HTR-8/SVneo (cell line): Measurements from ENCODE around the gene NDRG4.
"Not testable (repeated sequence)": the region's sequence is repeated elsewhere in the genome, so short reads cannot be mapped to it uniquely, and the experiment has no call there.

Source experiments
- DNase-seq: peaks from one replicate; pipeline ENCODE4 v3.0.0; 2011; ENCODE audit warnings: low spot score, mixed read lengths; ENCODE audit not compliant: insufficient read length
- FAIRE-seq: peaks from 2 replicates; lab custom pipeline; 2011; peaks lifted over from hg19 to GRCh38; lab: Jason Lieb, UNC

NDRG4 gene

DNA sequence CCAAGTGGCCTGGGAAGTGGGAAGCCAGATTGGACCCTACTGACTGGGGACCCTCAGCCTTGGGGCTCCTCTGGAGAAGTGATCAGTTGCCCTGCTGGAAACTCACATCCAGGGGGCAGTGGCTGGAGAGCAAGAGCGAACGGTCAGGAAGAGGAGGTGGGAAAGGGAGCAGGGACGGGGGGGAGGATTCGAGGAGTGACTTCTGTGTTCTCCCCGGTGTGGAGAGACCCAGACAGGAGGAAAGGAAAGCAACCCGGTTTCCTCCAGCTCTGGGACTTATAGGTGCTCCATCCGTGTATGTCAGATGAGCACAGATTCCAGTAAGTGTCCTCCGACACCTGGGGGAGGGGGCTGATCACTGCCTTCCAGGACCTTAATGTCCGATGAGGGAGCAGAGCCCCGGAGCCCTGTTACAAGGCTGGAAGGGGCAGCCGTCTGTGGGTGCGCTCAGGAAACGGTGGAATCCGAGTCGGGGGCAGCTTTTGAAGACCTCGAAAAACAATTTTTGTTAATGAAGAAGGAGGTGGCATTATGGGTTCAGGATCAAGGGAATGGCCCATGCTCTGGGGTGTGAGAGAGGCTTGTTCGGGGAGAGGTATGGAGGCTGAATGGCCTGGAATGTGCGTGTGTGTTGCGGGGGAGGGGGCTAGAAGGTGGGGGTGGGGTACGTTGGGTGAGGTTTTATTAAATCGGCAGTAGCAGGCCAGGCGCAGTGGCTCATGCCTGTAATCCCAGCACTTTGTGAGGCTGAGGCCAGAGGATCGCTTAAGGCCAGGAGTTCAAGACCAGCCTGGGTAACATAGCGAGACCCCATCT, 34.8 kb upstream of the NDRG4 start:
- DNase-seq = peak; percentile 66
- FAIRE-seq = peak; percentile 38

GRCh38 chr16:58465817-58466216, 34.1 kb upstream of the NDRG4 start:
- FAIRE-seq (no peak), DNase-seq (no peak)

DNA sequence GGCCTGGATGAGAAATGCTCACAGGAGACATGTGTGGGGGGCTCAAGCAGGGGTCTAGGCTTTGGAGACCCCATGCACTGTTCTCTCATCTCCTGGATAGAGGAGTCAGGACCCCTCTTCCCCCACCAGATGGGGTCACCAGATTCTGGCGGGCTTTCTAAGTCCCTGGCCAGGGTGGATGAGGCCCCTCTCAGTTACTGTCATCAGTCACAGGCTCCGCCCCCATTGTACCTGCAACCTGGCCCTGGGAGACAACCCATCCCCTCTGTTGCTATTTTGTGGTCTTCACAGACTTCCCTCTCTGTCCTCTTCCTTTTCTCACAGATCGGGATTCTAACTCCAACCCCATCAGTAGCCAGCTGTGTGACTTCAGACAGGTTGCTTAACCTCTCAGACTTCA, 33.5 kb upstream of the NDRG4 start:
- FAIRE-seq (no peak), DNase-seq (no peak)

- FAIRE-seq = no peak
- DNase-seq = no peak
Measured at GRCh38 chr16:58467905-58468304, 32.0 kb upstream of the NDRG4 start.

DNA sequence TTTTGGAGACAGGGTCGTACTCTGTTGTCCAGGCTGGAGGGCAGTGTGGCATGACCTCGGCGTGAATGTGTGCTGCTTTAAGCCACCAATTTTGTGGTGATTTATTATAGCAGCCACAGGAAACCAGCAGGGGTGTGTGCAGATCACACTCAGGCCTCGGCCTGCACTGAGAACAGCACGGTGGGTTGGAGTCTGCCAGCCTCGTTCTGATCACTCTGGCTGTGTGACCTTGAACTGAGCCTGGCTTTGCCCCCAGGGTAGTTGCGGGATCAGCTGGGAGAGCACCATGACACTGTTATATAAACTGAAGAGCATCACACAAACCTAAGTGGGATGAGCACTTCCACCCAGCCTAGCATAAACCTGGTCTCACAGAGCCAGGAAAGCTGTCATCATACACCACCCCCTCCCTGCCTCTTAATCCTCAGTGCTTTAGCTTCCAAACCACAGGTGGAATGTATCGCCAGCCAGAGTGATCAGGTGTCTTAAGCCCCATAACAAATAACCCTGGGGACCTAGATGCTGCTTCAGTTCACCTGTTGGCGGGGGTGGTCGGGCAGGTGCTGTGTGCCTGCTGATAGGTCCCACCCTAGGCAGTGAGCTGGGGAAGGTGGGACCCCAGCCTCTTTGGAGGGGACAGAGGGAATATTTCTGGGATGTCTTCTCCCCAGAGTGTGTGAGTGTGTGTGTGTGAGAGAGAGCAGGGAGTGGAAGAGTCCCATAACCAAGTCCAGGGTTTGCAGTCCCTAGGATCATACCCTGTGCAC, 28.6 kb upstream of the NDRG4 start:
- FAIRE-seq = peak; percentile 54
- no peak for DNase-seq

GRCh38 chr16:58472266-58472665, 27.7 kb upstream of the NDRG4 start:
- DNase-seq = no peak
- no peak for FAIRE-seq

GRCh38 chr16:58472827-58473226, 27.1 kb upstream of the NDRG4 start:
- no peak for DNase-seq
- no peak for FAIRE-seq

- FAIRE-seq (no peak), DNase-seq (no peak)
Measured at GRCh38 chr16:58474296-58474695, 25.6 kb upstream of the NDRG4 start.

DNA sequence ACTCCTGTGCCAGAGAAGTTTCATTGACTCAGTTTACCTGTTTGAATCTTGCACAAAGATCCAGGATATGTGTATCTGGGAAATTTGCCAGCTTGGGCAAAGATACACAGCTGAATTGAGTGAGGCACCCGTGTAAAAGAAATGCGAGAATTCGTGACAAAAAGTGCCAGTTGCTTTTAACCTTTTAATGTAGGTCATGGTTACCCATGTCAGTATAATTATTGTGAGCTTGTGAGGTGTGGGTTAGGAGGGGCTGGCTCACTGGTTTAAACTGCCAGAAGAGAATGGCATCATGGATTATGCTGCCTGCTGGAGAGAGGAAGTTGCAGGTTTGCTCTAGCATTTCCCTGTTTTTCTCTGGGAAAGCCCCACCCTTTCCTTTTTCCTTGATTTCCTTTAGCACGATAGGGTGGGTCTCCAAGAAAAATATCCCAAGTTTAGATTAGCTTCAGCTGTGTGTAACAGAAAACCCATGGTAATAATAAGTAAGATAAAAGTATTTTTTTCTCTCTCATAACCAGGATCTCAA, 24.8 kb upstream of the NDRG4 start:
- DNase-seq (no peak), FAIRE-seq (no peak)

GRCh38 chr16:58476791-58477190, 23.2 kb upstream of the NDRG4 start:
- DNase-seq = no peak
- FAIRE-seq = no peak

GRCh38 chr16:58478427-58478826, 21.5 kb upstream of the NDRG4 start:
- FAIRE-seq = no peak
- DNase-seq = no peak

DNA sequence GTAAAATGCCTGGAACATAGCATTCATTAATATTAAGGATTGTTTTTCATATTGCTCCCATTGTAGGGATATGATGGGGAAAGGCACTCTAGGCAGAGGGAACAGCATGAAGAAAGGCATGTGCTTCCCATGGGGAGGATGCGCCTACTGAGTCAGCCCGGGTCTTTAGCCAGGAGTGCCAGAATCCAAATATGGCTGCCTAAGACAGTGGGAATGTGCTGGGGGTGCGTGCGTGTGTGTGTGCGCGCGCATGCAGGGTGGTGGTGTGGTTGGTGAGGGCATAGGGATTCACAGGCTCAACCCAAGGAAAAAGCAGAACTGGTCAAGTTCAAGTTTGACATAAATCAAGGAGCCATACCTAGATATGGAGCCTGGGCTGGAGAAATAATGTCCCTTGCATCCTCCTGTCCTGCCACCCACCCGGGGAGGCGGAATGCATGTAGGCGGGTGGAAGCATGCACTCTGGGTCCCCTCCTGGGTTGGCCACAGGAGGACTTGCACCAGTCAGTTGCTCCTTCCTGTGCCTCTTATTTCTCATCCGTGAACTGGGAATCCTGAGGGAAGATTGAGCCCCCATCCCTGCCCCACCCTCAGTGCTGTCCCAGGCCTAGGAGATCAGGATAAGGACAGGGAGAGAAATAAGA, 18.6 kb upstream of the NDRG4 start:
- FAIRE-seq (no peak), DNase-seq (no peak)

DNA sequence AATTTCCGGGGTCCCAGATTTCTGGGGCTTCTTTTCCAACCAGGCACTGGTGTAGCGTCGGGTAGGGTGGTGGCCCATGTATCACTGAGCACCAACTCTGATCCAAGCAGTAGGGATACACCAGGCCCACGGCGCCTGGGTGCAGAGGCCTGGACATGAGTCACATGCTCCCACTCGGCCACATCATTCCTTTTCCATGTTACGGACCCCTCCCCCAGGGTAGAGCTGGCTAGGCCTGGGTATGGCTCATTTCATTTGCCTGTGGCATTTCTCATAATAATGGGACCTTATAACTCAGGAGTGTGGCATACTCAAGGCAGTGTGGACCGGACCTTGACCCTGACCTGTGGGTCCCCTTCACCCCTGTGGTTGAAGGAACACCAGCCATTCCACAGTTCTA, 18.0 kb upstream of the NDRG4 start:
- FAIRE-seq (no peak), DNase-seq (no peak)

GRCh38 chr16:58485184-58485887, 14.6 kb upstream of the NDRG4 start:
- FAIRE-seq (no peak), DNase-seq (no peak)

DNA sequence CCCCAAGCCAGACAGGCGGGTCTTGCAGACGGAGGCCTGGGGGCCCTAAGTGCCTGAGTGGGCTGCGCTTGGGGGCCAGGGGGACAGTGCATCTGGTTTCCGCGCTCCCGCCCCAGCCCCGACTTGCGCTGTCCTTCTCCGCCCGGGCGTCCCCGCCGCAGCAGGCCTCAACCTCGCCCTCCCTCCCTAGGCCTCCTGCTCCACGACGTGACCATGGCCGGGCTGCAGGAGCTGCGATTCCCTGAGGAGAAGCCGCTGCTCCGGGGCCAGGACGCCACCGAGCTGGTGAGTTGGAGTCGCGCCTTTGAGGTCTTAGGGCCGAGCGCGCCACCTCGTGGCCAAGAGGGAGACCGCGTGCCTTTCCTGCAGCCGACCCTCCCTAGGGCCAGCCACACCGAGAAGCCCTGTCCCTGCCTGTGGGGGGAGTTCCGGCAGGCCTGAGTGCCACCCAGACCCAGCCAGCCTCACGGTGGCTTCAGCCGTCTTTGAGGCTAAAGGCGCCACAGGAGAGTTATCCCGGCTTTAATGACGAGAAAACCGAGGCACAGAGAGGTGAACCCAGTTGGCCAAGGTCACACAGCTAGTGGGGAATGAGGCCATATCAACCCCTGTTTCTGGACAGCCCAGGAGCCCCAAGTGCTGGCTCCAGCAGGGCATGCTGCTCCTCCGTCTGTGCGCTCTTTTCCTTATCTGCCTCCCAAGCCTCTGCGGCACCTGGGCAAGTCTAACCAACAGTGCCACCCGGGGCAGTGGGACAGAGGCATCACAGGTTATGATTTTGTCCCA, 12.2 kb upstream of the NDRG4 start:
- DNase-seq (peak; percentile 91), FAIRE-seq (peak; percentile 97)

DNA sequence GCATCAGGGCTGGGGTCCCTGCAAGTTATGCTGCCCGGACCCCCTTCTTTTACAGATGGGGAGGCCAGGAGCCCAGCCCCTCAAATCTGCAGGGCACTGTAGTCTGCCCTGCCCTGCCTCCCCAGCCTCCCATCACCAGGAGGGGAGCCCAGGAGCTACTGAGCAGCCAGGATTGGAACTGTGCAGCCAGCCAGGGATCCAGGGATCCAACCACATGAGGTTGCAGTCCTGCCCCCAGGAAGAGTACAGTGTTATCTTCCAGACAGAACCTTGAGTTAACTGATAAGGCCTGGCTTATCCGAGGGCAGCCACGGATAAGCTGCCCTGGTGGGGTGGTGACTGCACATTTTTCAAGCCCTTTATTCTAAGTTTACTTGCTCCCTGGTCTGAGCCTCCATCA, 11.4 kb upstream of the NDRG4 start:
- FAIRE-seq (no peak), DNase-seq (no peak)

- DNase-seq (no peak), FAIRE-seq (no peak)
Measured at GRCh38 chr16:58490065-58490464, 9.9 kb upstream of the NDRG4 start.

DNA sequence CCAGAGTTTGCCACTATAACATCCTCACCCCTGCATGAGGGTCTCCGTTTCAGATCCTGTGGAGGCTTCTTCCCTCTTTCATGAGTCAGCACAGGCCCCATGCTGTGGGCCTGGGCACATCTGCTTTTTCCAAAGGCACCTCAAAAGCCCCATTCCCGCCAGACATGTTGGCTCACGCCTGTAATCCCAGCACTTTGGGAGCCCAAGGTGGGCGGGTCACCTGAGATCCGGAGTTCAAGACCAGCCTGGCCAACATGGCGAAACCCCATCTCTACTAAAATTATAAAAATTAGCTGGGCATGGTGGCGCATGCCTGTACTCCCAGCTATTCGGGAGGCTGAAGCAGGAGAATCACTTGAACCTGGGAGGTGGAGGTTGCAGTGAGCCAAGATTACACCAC, 9.4 kb upstream of the NDRG4 start:
- not testable (repeated sequence) for DNase-seq, FAIRE-seq

GRCh38 chr16:58492066-58492465, 7.9 kb upstream of the NDRG4 start:
- peak; percentile 40 for FAIRE-seq
- no peak for DNase-seq
